ENCODE results near the gene B4GALT7.

B4GALT7 gene

DNA sequence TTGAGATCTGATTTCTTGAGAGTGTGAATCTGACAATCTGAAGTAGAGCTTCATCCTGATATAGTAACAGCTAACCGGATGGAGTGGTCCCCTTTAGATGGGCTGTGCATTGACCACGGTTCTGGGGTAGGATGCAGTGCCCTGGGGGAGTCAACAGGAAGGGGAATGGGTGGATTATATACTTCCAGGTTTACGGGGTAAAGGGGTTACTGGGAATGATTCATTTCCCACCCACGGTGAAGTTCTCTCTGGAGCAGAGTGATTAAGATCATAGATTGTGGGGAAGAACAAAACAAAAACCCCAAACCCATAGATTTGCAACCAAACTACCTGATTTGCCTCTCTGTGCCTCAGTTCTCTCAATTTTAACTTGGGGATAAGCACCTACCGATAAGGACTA is 1.5 kb upstream of the B4GALT7 start:
- Histone ChIP-seq H3K27me3 (no peaks in the 10 kb centered on the region), H3K27ac (no peak overlapping the region), H3K4me3 (no peak overlapping the region), H3K9me3 (no peaks in the 10 kb centered on the region), H3K4me1 (peaks cover 0 to 37% (median 22%) of the 10 kb centered on the region in 4 donors), H3K36me3 (peaks cover 30 to 35% (median 33%) of the 10 kb centered on the region in 3 donors)
- intact Hi-C loops (cut with DNase I; ENCODE audit: low total_unique reads) = loop anchor here (10.0 kb wide), 1 partner anchor 556 kb away; the partner anchor contains the start of gene NHP2
- DNase-seq = peak in 1 of 2 donors; percentile 10
- TF ChIP-seq, protein P1, sequence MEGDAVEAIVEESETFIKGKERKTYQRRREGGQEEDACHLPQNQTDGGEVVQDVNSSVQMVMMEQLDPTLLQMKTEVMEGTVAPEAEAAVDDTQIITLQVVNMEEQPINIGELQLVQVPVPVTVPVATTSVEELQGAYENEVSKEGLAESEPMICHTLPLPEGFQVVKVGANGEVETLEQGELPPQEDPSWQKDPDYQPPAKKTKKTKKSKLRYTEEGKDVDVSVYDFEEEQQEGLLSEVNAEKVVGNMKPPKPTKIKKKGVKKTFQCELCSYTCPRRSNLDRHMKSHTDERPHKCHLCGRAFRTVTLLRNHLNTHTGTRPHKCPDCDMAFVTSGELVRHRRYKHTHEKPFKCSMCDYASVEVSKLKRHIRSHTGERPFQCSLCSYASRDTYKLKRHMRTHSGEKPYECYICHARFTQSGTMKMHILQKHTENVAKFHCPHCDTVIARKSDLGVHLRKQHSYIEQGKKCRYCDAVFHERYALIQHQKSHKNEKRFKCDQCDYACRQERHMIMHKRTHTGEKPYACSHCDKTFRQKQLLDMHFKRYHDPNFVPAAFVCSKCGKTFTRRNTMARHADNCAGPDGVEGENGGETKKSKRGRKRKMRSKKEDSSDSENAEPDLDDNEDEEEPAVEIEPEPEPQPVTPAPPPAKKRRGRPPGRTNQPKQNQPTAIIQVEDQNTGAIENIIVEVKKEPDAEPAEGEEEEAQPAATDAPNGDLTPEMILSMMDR (IDR thresholded peaks at IDR 0.05) = no peak

DNA sequence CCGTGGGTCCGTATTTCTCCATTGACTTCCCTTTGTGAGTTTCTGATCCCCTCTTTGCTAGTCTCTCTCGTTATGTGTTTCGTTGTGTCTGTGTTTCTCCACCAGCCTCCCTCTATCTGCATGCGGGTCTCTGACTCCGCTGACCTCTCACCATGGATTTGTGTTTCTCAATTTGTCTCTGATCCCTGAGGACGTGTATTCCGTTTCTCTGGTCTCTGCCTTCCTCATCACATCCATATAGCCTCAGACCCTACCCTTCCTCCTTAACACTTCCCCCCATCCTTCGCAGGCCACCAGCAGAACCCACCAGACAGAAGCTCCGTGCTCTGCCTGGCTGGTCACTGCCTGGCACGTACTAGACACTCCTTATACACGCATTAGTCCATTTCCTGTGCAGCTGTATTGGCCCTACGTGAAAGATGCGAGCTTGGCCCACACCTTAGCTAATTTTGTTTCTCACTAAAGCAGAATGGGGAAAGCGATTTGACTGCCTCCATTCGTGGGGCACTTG is 631 bp downstream of the B4GALT7 start:
- peak overlapping the region; percentile 84 to 89 for H3K4me3 ChIP-seq
- peaks cover 10 to 34% (median 14%) of the 10 kb centered on the region in 3 donors for H3K36me3 ChIP-seq
- H3K27me3 ChIP-seq = no peaks in the 10 kb centered on the region
- TF ChIP-seq, protein P1 (IDR thresholded peaks at IDR 0.05) = no peak
- no peaks in the 10 kb centered on the region for H3K9me3 ChIP-seq
- H3K27ac ChIP-seq = peak overlapping the region; percentile 85 to 98
- DNase-seq = no peak
- peaks cover 0 to 32% (median 18%) of the 10 kb centered on the region in 4 donors for H3K4me1 ChIP-seq
- intact Hi-C loops (cut with DNase I; ENCODE audit: low total_unique reads) = loop anchor here (5.0 kb wide), 1 partner anchor 43 kb away; no protein-coding TSS in a partner anchor

DNA sequence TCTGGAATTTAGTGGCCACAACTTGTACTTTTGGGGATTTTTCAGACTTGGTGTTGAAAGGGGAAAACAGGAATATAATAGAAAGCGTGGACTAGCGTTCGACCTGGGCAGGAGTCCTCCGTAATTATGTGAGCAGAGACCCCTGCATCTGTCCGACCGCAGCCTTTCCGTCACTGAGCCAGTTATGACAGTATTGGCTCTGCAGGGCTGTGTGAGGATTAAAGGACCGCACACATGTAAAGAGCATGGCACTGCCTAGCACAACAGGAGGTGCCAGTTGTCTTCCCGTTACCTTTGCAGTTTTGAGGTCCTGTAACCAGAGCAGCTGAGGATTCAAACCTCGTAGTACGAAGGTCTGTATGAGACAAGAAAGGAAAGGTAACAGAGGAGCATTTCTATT is 1.2 kb downstream of the B4GALT7 start:
- intact Hi-C loops (cut with DNase I; ENCODE audit: low total_unique reads) = loop anchor here (5.0 kb wide), 1 partner anchor 44 kb away; no protein-coding TSS in a partner anchor
- TF ChIP-seq, protein P1 (IDR thresholded peaks at IDR 0.05) = no peak
- peaks cover 6 to 34% (median 14%) of the 10 kb centered on the region in 3 donors for H3K36me3 ChIP-seq
- H3K4me3 ChIP-seq = peak overlapping the region; percentile 84 to 89
- H3K27me3 ChIP-seq = no peaks in the 10 kb centered on the region
- H3K27ac ChIP-seq = peak overlapping the region in 1 of 2 donors; percentile 85
- no peaks in the 10 kb centered on the region for H3K9me3 ChIP-seq
- H3K4me1 ChIP-seq = peaks cover 0 to 32% (median 18%) of the 10 kb centered on the region in 4 donors
- no peak for DNase-seq

DNA sequence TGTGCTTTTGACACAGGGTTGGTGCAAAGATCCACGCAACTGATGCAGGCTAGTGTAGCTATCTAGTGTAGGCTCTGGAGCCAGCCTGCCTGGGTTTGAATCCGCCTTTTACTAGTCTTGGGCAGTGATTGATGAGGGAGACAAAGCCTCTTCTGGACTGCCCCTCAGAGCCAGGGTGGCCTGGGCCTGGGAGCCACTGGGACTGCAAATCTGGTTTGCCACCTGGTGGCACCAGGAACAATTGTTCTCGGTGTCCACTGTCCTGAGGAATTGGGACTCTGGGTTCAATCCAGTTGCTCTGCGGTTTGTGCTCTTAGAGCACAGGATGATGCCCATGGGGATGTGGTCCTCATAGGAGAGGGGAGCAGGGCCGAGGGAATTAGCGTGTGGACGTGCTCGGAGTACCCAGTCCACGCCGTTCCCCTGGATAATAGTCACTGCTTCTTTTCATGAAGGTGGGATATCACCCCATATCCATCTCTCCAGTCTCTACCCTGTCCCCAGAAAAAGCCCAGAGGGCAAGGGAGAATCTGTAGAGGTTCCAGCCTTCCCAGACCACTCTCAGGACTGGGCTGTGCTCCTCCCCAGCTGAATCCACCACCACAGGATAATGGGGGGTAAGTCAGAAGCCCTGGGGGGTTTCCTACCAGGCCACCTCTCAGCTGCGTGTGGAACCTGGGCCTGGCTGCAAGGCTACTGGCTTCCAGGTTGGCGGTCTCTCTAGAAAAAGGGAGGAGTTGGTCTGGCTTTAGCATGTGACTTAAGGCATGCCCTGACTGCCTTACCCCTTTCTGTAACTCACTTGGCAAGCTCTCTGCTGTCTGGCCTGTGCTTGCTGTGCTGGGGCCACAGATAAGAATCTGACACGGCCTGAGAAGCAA is 1.9 kb downstream of the B4GALT7 start:
- TF ChIP-seq, protein P1 (IDR thresholded peaks at IDR 0.05) = no peak
- no peak overlapping the region for H3K27ac ChIP-seq
- no peaks in the 10 kb centered on the region for H3K27me3 ChIP-seq
- no peak for DNase-seq
- intact Hi-C loops (cut with DNase I; ENCODE audit: low total_unique reads) = loop anchor here (5.0 kb wide), 1 partner anchor 45 kb away; no protein-coding TSS in a partner anchor
- H3K4me1 ChIP-seq = peaks cover 0 to 33% (median 18%) of the 10 kb centered on the region in 4 donors
- H3K9me3 ChIP-seq = no peaks in the 10 kb centered on the region
- peaks cover 0 to 34% (median 8%) of the 10 kb centered on the region in 3 donors for H3K36me3 ChIP-seq
- H3K4me3 ChIP-seq = no peak overlapping the region

DNA sequence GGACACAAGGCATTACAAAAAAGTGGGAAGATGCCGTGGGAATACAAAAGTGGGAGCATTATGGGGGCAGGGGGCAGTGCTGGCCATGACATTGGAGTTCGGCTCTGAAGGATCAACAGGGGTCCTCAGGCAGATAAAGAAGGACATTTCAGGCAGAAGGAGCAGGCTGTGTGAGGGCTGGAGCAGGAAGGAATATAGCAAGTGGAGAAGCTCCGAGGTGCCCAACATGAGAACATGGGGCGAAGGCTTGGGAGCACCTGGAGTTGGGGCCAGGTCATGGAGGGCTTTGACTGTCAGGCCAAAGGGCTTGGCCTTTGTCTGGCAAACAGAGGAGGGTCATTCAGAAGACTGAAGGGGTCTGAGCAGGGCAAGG is 2.5 kb downstream of the B4GALT7 start:
- Histone ChIP-seq H3K4me1 (peaks cover 0 to 40% (median 23%) of the 10 kb centered on the region in 4 donors), H3K27me3 (no peaks in the 10 kb centered on the region)
- intact Hi-C loops (cut with DNase I; ENCODE audit: low total_unique reads) = loop anchor here (5.0 kb wide), 1 partner anchor 45 kb away; no protein-coding TSS in a partner anchor

More for the DNA sequence above, 2.5 kb downstream of the B4GALT7 start:
- no peak for DNase-seq
- no peak overlapping the region for H3K4me3 ChIP-seq
- H3K27ac ChIP-seq = no peak overlapping the region
- no peaks in the 10 kb centered on the region for H3K9me3 ChIP-seq
- TF ChIP-seq, protein P1 (IDR thresholded peaks at IDR 0.05) = no peak
- peaks cover 0 to 32% (median 8%) of the 10 kb centered on the region in 3 donors for H3K36me3 ChIP-seq

Measured in tibial artery (tissue), 4 donors.